GM23338 (cell line): ENCODE measurements around the gene MGAT5. TPM values are rescaled to one million over a fixed set of nuclear protein-coding genes. Genes with fewer than 3 reads are reported as not detected.

Experiments used
- ATAC-seq: fragments of 200-7000 bp; cut with Tn5 transposase; 3 replicates; pipeline ENCODE4 v1.9.1; 2020
- DNase-seq: peaks from one replicate; pipeline ENCODE4 v3.0.0-alpha.2; 2015; ENCODE audit warnings: low spot score
- H2AFZ ChIP-seq: fragments of 200-600 bp; sonication (generic); 2 replicates; pipeline ENCODE4 v1.8.0; 2016; ENCODE audit warnings: antibody characterized with exemption, mild to moderate bottlenecking, moderate library complexity
- H3F3A ChIP-seq: fragments of 200-600 bp; sonication (generic); replicated peaks from 2 replicates; pipeline ENCODE4 v1.8.0; 2017; ENCODE audit warnings: antibody characterized with exemption, mixed run types, low read depth
- H3K27ac ChIP-seq: fragments of 200-600 bp; sonication (generic); 2 replicates; pipeline ENCODE4 v1.6.1; 2016; ENCODE audit warnings: low read depth
- H3K27me3 ChIP-seq: fragments of 200-600 bp; sonication (generic); 2 replicates; pipeline ENCODE4 v1.8.0; 2016; ENCODE audit warnings: mild to moderate bottlenecking, mixed run types, moderate library complexity; ENCODE audit not compliant: insufficient read depth
- H3K36me3 ChIP-seq: fragments of 200-600 bp; sonication (generic); 2 replicates; pipeline ENCODE4 v1.8.0; 2016; ENCODE audit warnings: mild to moderate bottlenecking; ENCODE audit not compliant: insufficient read depth
- H3K4me1 ChIP-seq: fragments of 200-600 bp; sonication (generic); 2 replicates; pipeline ENCODE4 v1.8.0; 2016; ENCODE audit warnings: mild to moderate bottlenecking, moderate library complexity; ENCODE audit not compliant: insufficient read depth
- H3K4me2 ChIP-seq: fragments of 200-600 bp; sonication (generic); 2 replicates; pipeline ENCODE4 v1.7.1; 2017; ENCODE audit warnings: mixed run types
- H3K4me3 ChIP-seq: fragments of 200-600 bp; sonication (generic); 2 replicates; pipeline ENCODE4 v1.6.1; 2016; ENCODE audit warnings: mixed run types
- H3K79me2 ChIP-seq: fragments of 200-600 bp; sonication (generic); replicated peaks from 2 replicates; pipeline ENCODE4 v1.8.0; 2017; ENCODE audit warnings: mild to moderate bottlenecking; ENCODE audit not compliant: insufficient read depth
- H3K9me2 ChIP-seq: fragments of 200-600 bp; sonication (generic); 2 replicates; pipeline ENCODE4 v1.8.0; 2017; ENCODE audit not compliant: insufficient read depth
- H4K20me1 ChIP-seq: fragments of 200-600 bp; sonication (generic); replicated peaks from 2 replicates; pipeline ENCODE4 v1.8.0; 2017; ENCODE audit warnings: mild to moderate bottlenecking; ENCODE audit not compliant: insufficient read depth
- H3K27ac Mint-ChIP-seq: 2 replicates; pipeline ENCODE4 v1.8.0; 2020; ENCODE audit warnings: inconsistent platforms, mild to moderate bottlenecking, moderate library complexity, mixed read lengths
- H3K27me3 Mint-ChIP-seq: 3 replicates; pipeline ENCODE4 v1.8.0; 2022; ENCODE audit warnings: low read depth, mild to moderate bottlenecking, moderate library complexity, mixed read lengths, inconsistent platforms; ENCODE audit not compliant: insufficient read depth, poor library complexity
- H3K36me3 Mint-ChIP-seq: 3 replicates; pipeline ENCODE4 v1.8.0; 2021; ENCODE audit warnings: low read depth, mild to moderate bottlenecking, inconsistent platforms, moderate library complexity, mixed read lengths
- H3K4me1 Mint-ChIP-seq: 3 replicates; pipeline ENCODE4 v1.8.0; 2020; ENCODE audit warnings: mild to moderate bottlenecking, inconsistent platforms, mixed read lengths
- H3K4me3 Mint-ChIP-seq: 3 replicates; pipeline ENCODE4 v1.8.0; 2021; ENCODE audit warnings: moderate library complexity, mild to moderate bottlenecking, inconsistent platforms, mixed read lengths
- H3K9me3 Mint-ChIP-seq: 3 replicates; pipeline ENCODE4 v1.8.0; 2020; ENCODE audit warnings: moderate library complexity, mild to moderate bottlenecking, inconsistent platforms, mixed read lengths
- CREB1 ChIP-seq: fragments of 250-450 bp; sonication (Bioruptor Pico); IDR thresholded peaks from 2 replicates; pipeline ENCODE4 v1.5.0; 2020; ENCODE audit warnings: low read depth, mild to moderate bottlenecking, moderate library complexity
- CTCF ChIP-seq, 2 experiments: fragments of 200-600 bp in 1 of 2; sonication (generic) in 1 of 2; conservative IDR thresholded peaks; 2 replicates each; pipeline versions ENCODE4 v1.5.1 to v1.6.1; 2016 to 2017; ENCODE audit warnings: antibody characterized with exemption in 2 of 2, low read depth in 2 of 2, mild to moderate bottlenecking in 2 of 2, moderate library complexity in 1 of 2
- ETS1 ChIP-seq: IDR thresholded peaks from 2 replicates; pipeline ENCODE4 v1.6.1; 2016; ENCODE audit warnings: antibody characterized with exemption
- EZH2 ChIP-seq: fragments of 200-600 bp; sonication (generic); IDR thresholded peaks from one replicate; pipeline ENCODE4 v1.8.0; 2017; ENCODE audit warnings: antibody characterized with exemption, mild to moderate bottlenecking, low read depth; ENCODE audit not compliant: unreplicated experiment
- JUNB ChIP-seq: IDR thresholded peaks from one replicate; pipeline ENCODE4 v1.6.1; 2016; ENCODE audit warnings: antibody characterized with exemption; ENCODE audit not compliant: unreplicated experiment
- NANOG ChIP-seq: IDR thresholded peaks from 2 replicates; pipeline ENCODE4 v1.6.1; 2016; ENCODE audit warnings: antibody characterized with exemption, borderline replicate concordance
- STAT1 ChIP-seq: IDR thresholded peaks from one replicate; pipeline ENCODE4 v1.6.1; 2016; ENCODE audit warnings: antibody characterized with exemption; ENCODE audit not compliant: unreplicated experiment
- ZNF114 ChIP-seq: fragments of 250-450 bp; sonication (Bioruptor Pico); IDR thresholded peaks from 2 replicates; pipeline ENCODE4 v1.5.0; 2020; ENCODE audit warnings: mild to moderate bottlenecking, moderate library complexity
- ZNF462 ChIP-seq: fragments of 250-450 bp; sonication (Bioruptor Pico); IDR thresholded peaks from 2 replicates; pipeline ENCODE4 v1.5.0; 2020; ENCODE audit warnings: mild to moderate bottlenecking, moderate library complexity
- polyA plus RNA-seq: library from polyadenylated mRNA; unstranded; fragments of >200 nt; fragmentation: Nextera tagmentation; extraction: Ambion mirVana; gene quantifications from 2 replicates; pipeline ENCODE4 v1.2.1, GENCODE V29; 2016
- total RNA-seq: library from RNA; depleted of rRNA; stranded (reverse); fragments of >200 nt; shearing (Covaris generic); gene quantifications from 2 replicates; pipeline ENCODE4 v1.2.3, GENCODE V29; 2014

MGAT5 gene
- total and polyA plus RNA-seq, 2 experiments from 2014 or later = 4.6 to 27.6 TPM

- no peaks in the 10 kb centered on the region for H3K27me3 ChIP-seq
- H3K4me3 Mint-ChIP-seq = no peak overlapping the region
- H3K27ac Mint-ChIP-seq = no peak overlapping the region
- no peaks in the 10 kb centered on the region; the same call in 1 of the 2 replicates for H3K4me1 ChIP-seq
- peaks cover 4% of the 10 kb centered on the region; the same call in 2 of the 3 replicates for H3K4me1 Mint-ChIP-seq
- H3K27me3 Mint-ChIP-seq = peaks cover 2% of the 10 kb centered on the region
- ATAC-seq (no peak), DNase-seq (no peak)
- no peaks in the 10 kb centered on the region for H4K20me1 ChIP-seq
- H3K36me3 ChIP-seq = no peaks in the 10 kb centered on the region
- no peak for TF ChIP-seq CREB1
- TF ChIP-seq ETS1 = no peak
- H2AFZ ChIP-seq = no peak overlapping the region
- no peak overlapping the region for H3K4me2 ChIP-seq
- no peak overlapping the region for H3K27ac ChIP-seq
- no peak overlapping the region for H3K4me3 ChIP-seq
- no peaks in the 10 kb centered on the region for H3F3A ChIP-seq
- no peaks in the 10 kb centered on the region for H3K36me3 Mint-ChIP-seq
- no peaks in the 10 kb centered on the region for H3K9me3 Mint-ChIP-seq
- H3K79me2 ChIP-seq = no peaks in the 10 kb centered on the region
- H3K9me2 ChIP-seq = no peaks in the 10 kb centered on the region
These were observed 115.5 kb downstream of the MGAT5 start for GRCh38 chr2:134369220-134369902.

- Histone ChIP-seq H4K20me1 (no peaks in the 10 kb centered on the region), H3K9me2 (no peaks in the 10 kb centered on the region), H3K4me2 (no peak overlapping the region), H3K4me3 (no peak overlapping the region), H3K27me3 (no peaks in the 10 kb centered on the region), H2AFZ (no peak overlapping the region), H3K79me2 (no peaks in the 10 kb centered on the region), H3K27ac (no peak overlapping the region), H3F3A (no peaks in the 10 kb centered on the region), H3K4me1 (no peaks in the 10 kb centered on the region; the same call in 1 of the 2 replicates), H3K36me3 (no peaks in the 10 kb centered on the region)
- no peaks in the 10 kb centered on the region for H3K27me3 Mint-ChIP-seq
- no peak overlapping the region for H3K4me3 Mint-ChIP-seq
- DNase-seq (no peak), ATAC-seq (no peak)
- H3K4me1 Mint-ChIP-seq = no peaks in the 10 kb centered on the region
- no peak overlapping the region for H3K27ac Mint-ChIP-seq
- H3K9me3 Mint-ChIP-seq = no peaks in the 10 kb centered on the region
- no peaks in the 10 kb centered on the region for H3K36me3 Mint-ChIP-seq
- TF ChIP-seq ETS1 (no peak), NANOG (no peak), ZNF462 (CRISPR knock-in tag) (no peak), CTCF (conservative IDR thresholded peaks at IDR 0.05; ENCODE audit: low read depth in 2 of 2) (no peak), STAT1 (no peak), ZNF114 (no peak), JUNB (no peak), EZH2 (no peak), CREB1 (no peak)
These were observed 117.0 kb downstream of the MGAT5 start for GRCh38 chr2:134370655-134371445.
